HG03097 (cell line): Measurements from ENCODE around the gene SUFU.
"Not testable (repeated sequence)": the region's sequence is repeated elsewhere in the genome, so short reads cannot be mapped to it uniquely, and the experiment has no call there.

Experiments
- ATAC-seq: cut with Tn5 transposase; IDR thresholded peaks from one replicate; pipeline ENCODE4 v1.9.1; 2021; ENCODE audit not compliant: unreplicated experiment, low FRiP score

The SUFU gene

GRCh38 chr10:102511583-102512274 lies 8.0 kb downstream of the SUFU start:
- no peak for ATAC-seq

DNA sequence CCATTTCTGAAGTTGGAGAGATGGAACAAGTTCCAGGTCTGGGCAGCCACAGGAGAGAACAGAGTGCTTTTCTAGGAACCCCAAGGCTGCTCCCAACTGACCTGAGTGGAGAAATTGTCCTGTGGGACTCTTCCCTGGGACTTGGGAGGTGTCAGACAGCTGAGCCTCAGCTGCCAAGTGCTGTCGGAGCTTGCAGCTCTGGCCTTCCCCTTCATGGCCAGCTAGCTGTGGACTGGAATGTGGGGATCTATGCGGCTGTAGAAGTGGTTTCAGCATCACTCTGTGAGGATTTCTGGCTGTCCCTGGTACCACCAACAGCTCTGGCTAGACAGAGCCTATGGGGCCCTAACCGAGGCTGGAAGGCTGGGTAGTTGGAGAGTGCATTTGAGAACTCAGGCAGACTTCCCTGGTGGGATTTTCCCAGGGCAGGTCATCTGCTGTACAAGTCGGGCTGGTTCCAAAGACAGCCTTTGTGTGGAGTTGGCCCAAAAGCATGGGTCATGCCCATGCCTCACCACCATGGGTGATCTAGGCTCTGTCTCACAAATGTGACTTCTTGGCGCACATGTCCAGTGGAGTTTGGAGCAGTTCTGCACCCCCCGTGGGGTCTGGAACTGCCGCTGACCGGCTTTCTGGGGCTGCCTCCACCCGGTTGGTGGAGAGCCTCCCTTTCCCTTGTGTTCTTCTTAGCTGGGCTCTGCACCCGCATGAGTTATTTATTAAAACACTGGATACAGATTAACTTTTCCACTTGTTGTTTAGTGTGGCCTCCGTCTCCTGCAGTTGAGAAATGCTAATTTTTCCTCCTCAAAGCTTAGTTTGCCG lies 10.9 kb downstream of the SUFU start:
- no peak for ATAC-seq

- ATAC-seq = no peak
These were observed 12.0 kb downstream of the SUFU start for GRCh38 chr10:102515724-102516123.

GRCh38 chr10:102517553-102517952 lies 13.8 kb downstream of the SUFU start:
- no peak for ATAC-seq

DNA sequence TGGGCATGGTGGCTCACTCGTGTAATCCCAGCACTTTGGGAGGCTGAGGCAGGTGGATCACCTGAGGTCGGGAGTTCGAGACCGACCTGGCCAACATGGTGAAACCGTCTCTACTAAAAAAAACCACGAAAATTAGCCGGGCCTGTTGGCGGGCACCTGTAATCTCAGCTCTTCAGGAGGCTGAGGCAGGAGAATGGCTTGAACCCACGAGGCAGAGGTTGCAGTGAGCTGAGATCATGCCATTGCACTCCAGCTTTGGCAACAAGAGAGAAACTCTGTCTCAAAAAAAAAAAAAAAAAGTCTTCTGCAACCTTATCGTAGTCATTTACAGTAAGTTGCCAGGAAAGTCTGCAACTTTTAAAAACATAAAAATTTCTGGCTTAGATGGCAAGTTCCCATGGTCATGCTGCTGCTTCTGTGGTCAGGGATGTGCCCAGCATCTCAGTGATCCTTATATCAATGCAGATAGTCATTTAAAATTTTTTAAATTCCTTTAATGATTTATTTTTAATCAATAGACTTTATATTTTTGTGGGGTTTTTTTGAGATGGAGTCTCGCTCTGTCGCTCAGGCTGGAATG lies 15.6 kb downstream of the SUFU start:
- no peak for ATAC-seq

GRCh38 chr10:102522874-102523249 lies 19.1 kb downstream of the SUFU start:
- ATAC-seq = no peak

DNA sequence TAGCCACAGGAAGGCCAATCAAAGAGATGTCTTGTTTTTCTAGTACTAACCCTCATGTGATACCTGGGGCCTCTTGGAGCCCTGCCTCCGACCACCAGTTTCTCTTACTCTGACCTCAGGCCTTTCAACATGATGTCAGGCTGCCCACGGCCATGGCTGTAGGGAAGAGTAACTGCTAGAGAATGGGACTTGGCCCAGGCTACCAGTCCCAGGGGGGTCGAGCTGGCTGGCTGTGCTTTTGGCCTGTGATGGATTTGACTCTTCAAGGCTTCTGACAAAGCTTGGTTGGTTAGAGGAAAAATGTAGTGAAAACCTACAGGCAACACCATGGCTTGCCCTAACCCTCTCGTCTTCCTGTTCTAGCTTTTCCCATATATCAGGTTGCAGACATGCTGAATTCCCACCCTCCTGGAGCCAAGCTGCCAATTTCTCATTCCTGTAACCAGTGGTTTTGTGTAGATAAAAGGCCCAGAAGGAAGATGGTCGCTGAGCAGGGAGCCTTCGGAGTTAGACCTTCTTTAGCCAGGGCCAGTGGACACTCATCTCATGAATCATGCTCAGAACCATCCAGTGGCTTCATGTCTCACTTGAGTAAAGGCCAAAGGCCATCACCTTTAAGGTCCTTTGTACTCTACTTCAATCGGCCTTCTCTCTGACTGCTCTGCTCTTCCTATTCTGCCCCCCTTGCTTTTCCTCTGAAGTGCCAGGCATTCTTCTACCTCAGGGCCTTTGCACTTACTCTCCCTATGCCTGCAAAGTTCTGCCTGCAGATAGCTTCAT lies 19.7 kb downstream of the SUFU start:
- no peak for ATAC-seq

DNA sequence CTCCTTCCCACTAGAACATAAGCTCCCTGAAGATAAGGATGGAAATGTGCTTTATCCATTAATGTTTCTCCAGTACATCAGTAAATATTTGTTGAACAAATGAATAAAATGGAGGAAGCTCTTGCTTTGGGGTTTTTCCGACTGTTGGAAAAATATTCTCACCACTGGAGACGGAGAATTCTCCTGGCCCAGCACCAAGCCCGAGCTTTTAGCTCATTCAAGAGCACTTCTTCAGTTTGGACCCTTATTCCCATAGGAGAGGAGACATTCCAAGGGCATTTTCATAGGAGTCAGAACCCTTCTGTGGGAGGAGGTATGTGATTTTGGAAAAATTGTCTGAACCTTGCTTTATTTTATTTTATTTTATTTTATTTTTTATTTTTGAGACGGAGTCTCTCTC lies 21.0 kb downstream of the SUFU start:
- ATAC-seq = no peak

DNA sequence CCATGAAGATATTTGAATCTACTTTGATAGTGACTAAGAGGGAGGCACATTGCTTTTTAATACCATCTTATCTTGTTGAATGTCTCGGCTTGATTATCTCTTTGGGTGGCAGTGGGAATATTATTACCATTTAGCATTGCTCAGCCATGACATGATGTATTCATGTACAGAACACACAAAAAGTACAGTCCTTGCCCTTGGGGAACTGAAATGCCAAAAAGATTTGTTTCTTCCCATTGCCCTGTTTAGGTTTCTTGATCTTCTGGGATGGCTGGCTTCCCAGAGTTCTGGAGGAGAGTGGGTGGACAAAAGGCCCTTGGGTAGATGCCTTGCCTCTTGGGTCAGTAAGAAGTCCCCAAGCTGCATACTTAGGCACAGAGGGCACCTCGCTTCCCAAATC lies 23.8 kb downstream of the SUFU start:
- ATAC-seq = no peak

GRCh38 chr10:102534333-102534732 lies 30.6 kb downstream of the SUFU start:
- no peak for ATAC-seq

GRCh38 chr10:102534966-102535365 lies 31.2 kb downstream of the SUFU start:
- ATAC-seq = not testable (repeated sequence)

- ATAC-seq = no peak
These were observed 31.8 kb downstream of the SUFU start for GRCh38 chr10:102535481-102536147.

- no peak for ATAC-seq
These were observed 33.6 kb downstream of the SUFU start for GRCh38 chr10:102537367-102537766.

DNA sequence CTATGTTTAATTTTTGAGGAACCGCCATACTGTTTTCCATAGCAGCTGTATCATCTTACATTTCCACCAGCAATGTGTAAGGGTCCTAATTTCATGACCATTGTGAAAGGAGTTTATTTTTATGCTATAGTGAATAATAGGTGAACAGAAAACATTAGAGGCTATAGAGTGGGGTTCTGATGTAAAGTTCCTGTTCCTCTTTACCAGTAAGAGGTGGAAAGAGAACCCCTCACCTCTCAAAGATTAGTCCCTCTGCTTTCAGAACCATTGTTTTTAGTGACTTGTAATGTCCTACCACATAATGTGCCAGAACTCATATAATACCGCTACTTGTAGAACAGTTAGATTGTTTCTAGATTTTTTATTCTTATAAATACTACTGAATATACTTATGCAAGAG lies 34.2 kb downstream of the SUFU start:
- no peak for ATAC-seq

GRCh38 chr10:102538811-102539210 lies 35.0 kb downstream of the SUFU start:
- ATAC-seq = no peak

DNA sequence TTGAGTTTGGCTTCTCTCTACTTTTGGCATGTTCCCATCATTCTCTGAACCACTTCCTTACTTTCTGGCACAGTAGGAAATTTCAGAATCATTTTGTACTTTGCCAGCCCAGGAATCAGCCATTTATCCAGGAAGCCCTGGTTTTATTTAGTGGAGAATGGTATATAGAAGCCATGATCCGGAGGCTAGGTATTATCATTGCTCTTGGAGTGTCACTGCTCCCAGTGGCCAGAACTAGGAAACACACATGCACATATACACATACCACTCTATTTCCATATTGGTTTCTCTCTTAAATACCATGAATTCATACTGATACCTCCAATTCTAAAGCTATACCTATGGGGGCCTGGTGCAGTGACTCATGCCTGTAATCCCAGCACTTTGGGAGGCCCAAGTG lies 36.3 kb downstream of the SUFU start:
- ATAC-seq = no peak

DNA sequence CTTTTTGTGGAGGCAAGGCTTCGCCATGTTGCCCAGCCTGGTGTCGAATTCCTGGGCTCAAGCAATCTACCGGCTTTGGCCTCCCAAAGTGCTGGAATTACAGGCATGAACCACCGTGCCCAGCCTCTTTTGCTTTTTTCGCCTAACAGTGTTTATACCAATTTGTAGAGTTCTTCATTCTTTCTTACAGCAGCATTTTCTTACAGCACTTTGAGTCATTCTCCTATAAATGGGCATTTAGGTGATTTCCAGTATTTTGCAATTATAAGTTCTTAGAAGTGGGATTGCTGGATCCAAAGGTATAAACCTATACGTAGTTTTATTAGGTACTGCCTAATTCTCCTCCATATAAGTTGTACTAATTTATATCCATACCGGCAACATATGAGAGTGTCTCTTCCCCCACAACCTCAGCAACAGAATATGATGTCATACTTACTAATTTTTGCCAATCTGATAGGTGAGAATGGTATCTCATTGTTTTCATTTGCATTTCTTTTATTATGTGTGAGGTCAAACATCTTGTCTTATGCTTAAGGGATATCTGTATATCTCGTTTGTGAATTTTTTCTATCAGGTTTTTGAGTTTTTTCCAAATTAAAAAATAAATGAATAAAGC lies 39.1 kb downstream of the SUFU start:
- ATAC-seq = no peak

- no peak for ATAC-seq
These were observed 41.6 kb downstream of the SUFU start for GRCh38 chr10:102545265-102545871.

DNA sequence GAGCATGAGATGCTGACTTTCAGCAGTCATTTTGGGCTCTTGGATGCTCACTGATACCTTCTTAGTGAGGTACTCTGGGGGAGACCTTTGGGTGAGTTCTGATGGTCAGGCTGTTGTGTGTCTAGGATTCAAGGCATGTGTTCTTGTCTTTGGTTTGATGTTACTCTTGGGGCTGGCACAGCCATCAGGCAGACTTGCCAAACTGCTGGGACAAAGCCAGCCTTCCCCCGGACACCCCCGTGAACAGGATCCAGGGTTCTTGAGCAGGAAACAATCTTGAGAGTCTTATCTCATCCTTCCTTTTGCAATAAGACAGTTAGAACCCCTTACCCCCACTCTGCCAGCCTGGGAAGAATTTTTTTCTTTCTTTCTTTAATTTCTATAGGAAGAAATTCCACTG lies 42.2 kb downstream of the SUFU start:
- ATAC-seq = no peak
